ENCODE data around the gene PATE3.

- TF ChIP-seq CTCF (IDR thresholded peaks at IDR 0.05; ENCODE audit: insufficient read depth, low read depth, low read length) (no peak), EZH2 (IDR thresholded peaks at IDR 0.05; ENCODE audit: insufficient read depth, low read length) (no peak)
Observed at GRCh38 chr11:125772834-125773505, 15.0 kb upstream of the PATE3 start.
